Right lobe of liver (tissue), 4 donors: ENCODE results near the gene C2orf92.

Experiments
- CTCF ChIP-seq, 4 donors: fragments of 200-600 bp in 3 of 4; fragments of 450-650 bp in 1 of 4; IDR thresholded peaks; one replicate each; pipeline versions ENCODE4 v1.5.1 to v1.8.0; 2016 to 2022; ENCODE audit warnings: antibody characterized with exemption in 4 of 4, mild to moderate bottlenecking in 2 of 4
- POLR2A ChIP-seq: fragments of 450-650 bp; IDR thresholded peaks from one replicate; pipeline ENCODE4 v1.6.1; 2017; ENCODE audit warnings: antibody characterized with exemption, mild to moderate bottlenecking
- donor health status: DM: no; HTN: no; CAD: no.
- donor health status: DM: no; HTN: no; CAD: no.
- donor health status: DM: no; HTN: yes; CAD: no.

DNA sequence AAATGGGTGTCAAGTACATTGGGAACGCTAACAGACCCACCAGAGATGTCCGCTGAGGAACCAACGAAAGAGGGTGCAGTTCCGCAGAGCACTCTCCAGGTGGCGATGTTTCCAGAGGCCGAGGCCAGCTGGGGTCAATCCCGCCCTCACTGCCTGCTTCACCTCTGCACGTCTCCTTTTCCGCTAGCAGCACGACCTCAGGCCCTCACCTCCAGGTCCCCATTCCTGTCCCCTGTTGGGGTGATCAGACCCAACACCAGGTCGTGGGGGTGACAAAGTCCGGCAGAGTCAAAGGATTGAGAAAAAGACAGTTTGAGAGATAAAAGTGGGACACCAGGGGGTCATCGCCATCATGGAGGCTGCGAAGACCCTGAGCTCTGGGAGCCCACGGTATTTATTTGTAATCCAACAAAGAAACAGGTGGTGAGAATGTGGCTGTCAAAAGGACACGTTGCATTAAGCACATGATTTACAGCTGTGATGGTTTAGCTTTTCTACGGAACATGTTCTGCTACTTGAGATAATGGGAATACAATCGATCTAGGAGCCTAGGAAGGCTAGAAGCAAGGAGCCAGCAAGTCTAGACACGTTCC lies 71.2 kb downstream of the C2orf92 start:
- peak; percentile 57 to 71 (median 66) for TF ChIP-seq CTCF (IDR thresholded peaks at IDR 0.05)
- TF ChIP-seq POLR2A, result no peak
